Thyroid gland (tissue), 4 donors: ENCODE data around the gene ABHD2. TPM values are rescaled to one million over a fixed set of nuclear protein-coding genes. Genes with fewer than 3 reads are reported as not detected.
A peak's percentile ranks its signal among the peaks of the same experiment; 100 is the strongest.

Experiments used
- DNase-seq, 2 donors: peaks; one replicate each; pipeline ENCODE4 v3.0.0-alpha.2; 2019
- H3K27ac ChIP-seq, 3 donors: fragments of 200-600 bp; sonication (generic); 1 replicate in 2 of 3; 2 replicates in 1 of 3; pipeline ENCODE4 v1.5.1; 2016 to 2019; ENCODE audit warnings: mild to moderate bottlenecking in 1 of 3, moderate library complexity in 1 of 3
- H3K27me3 ChIP-seq: fragments of 200-600 bp; sonication (generic); one replicate; pipeline ENCODE4 v1.5.1; 2019
- H3K36me3 ChIP-seq, 2 donors: fragments of 200-600 bp; sonication (generic); one replicate each; pipeline ENCODE4 v1.5.1; 2016 to 2019
- H3K4me1 ChIP-seq, 2 donors: fragments of 200-600 bp; sonication (generic); one replicate each; pipeline ENCODE4 v1.5.1; 2017 to 2019
- H3K4me3 ChIP-seq, 3 donors: fragments of 200-600 bp; sonication (generic); replicated peaks in 1 of 3; 1 replicate in 2 of 3; 2 replicates in 1 of 3; pipeline ENCODE4 v1.5.1; 2016; ENCODE audit warnings: mild to moderate bottlenecking in 1 of 3
- H3K9me3 ChIP-seq: fragments of 200-600 bp; sonication (generic); one replicate; pipeline ENCODE4 v1.5.1; 2017
- POLR2A ChIP-seq, 2 donors: fragments of 450-650 bp; IDR thresholded peaks; one replicate each; pipeline ENCODE4 v1.6.1; 2017; ENCODE audit warnings: antibody characterized with exemption in 2 of 2, mild to moderate bottlenecking in 2 of 2, moderate library complexity in 1 of 2
- WGBS, 2 donors: methylation state at CpG; one replicate each; pipeline ENCODE4 v1.1.5; 2017; 5-methylcytosine and 5-hydroxymethylcytosine counted together
- intact Hi-C: fragments of 100-400 bp; cut with DNase I; formaldehyde crosslinking; loops from one replicate; pipeline ENCODE4 v1.15.1; 2023
- total RNA-seq, 4 donors: library from RNA; depleted of rRNA; stranded (reverse); fragments of >200 nt; gene quantifications; one replicate each; pipeline ENCODE4 v1.2.3, GENCODE V29; 2016
- TF ChIP-seq, protein P1 (sequence below), 6 experiments: fragments of 200-600 bp in 3 of 6; fragments of 450-650 bp in 3 of 6; sonication (generic) in 3 of 6; IDR thresholded peaks; one replicate each; pipeline ENCODE4 v1.5.1; 2016 to 2019; ENCODE audit warnings: antibody characterized with exemption in 6 of 6, mild to moderate bottlenecking in 2 of 6, inconsistent platforms in 1 of 6, moderate library complexity in 1 of 6

ABHD2 gene
- total RNA-seq, 4 donors from 2014 or later = 52.0 to 74.4 (median 66.2) TPM

DNA sequence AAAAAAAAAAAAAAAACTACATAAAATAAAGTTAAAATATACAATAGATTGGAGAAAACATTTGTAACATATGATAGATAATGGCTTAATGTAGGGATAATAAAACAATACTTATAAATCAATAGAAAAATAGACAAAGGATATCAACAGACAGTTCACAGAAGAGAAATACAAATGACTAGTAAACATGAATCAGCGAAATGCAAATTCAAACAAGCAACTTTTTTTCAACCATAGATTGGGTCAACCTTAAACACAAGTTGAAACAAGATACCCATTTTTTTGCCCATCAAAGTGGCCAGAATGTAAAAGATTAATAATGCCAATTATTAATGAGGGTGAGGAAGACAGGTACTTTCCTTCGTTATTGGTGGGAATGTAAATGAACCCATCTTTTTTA lies 59.9 kb downstream of the ABHD2 start:
- H3K4me3 ChIP-seq = no peak overlapping the region
- no peak for DNase-seq
- 67 to 68% methylated on average over 2 of the region's 2 CpGs for WGBS, 2 donors
- H3K27ac ChIP-seq = no peak overlapping the region
- no peaks in the 10 kb centered on the region for H3K27me3 ChIP-seq
- TF ChIP-seq, protein P1, sequence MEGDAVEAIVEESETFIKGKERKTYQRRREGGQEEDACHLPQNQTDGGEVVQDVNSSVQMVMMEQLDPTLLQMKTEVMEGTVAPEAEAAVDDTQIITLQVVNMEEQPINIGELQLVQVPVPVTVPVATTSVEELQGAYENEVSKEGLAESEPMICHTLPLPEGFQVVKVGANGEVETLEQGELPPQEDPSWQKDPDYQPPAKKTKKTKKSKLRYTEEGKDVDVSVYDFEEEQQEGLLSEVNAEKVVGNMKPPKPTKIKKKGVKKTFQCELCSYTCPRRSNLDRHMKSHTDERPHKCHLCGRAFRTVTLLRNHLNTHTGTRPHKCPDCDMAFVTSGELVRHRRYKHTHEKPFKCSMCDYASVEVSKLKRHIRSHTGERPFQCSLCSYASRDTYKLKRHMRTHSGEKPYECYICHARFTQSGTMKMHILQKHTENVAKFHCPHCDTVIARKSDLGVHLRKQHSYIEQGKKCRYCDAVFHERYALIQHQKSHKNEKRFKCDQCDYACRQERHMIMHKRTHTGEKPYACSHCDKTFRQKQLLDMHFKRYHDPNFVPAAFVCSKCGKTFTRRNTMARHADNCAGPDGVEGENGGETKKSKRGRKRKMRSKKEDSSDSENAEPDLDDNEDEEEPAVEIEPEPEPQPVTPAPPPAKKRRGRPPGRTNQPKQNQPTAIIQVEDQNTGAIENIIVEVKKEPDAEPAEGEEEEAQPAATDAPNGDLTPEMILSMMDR (IDR thresholded peaks at IDR 0.05) = no peak
- no peak for TF ChIP-seq POLR2A (IDR thresholded peaks at IDR 0.05)
- no peaks in the 10 kb centered on the region for H3K36me3 ChIP-seq
- H3K4me1 ChIP-seq = peaks cover 3 to 24% of the 10 kb centered on the region in 2 donors
- no peaks in the 10 kb centered on the region for H3K9me3 ChIP-seq
- intact Hi-C loops = no loop called here

DNA sequence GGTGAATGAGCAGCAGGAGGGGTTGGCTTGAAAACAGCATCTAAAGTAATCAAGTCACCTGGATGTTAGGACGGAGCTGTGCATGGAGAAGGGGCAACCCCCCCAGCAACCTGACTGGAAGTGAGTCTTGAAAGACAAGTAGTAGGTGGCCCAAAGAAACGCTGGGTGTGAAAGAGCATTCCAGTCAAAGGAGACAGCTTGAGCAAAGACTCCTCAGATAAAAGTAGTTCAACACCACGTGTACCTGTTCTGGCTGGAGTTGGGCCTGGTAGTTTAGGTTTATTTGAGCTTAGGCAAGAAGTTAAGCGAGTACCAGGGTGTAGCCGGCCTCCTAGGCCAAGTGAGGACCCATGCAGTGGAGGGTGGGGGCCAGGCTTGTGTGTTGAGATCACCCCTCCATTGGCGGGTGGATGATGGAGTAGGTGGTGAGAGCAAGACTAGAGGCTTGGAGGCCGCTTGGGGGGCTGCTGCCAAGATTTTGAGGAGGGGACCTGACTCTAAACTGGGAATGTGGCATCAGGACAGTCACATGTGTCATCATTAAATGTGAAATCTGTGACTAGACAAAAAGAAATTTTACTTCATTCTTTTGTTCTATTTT lies 61.3 kb downstream of the ABHD2 start:
- no peaks in the 10 kb centered on the region for H3K27me3 ChIP-seq
- peaks cover 3 to 17% of the 10 kb centered on the region in 2 donors for H3K4me1 ChIP-seq
- no peaks in the 10 kb centered on the region for H3K9me3 ChIP-seq
- peak; percentile 19 to 24 for DNase-seq
- intact Hi-C loops = no loop called here
- no peak for TF ChIP-seq POLR2A (IDR thresholded peaks at IDR 0.05)
- TF ChIP-seq, protein P1 (IDR thresholded peaks at IDR 0.05) = no peak
- no peak overlapping the region for H3K27ac ChIP-seq
- 78 to 83% methylated on average over 7 of the region's 7 CpGs for WGBS, 2 donors
- no peak overlapping the region for H3K4me3 ChIP-seq
- no peaks in the 10 kb centered on the region for H3K36me3 ChIP-seq

- 91 to 95% methylated on average over 3 of the region's 3 CpGs for WGBS, 2 donors
- H3K4me1 ChIP-seq = peaks cover 3 to 17% of the 10 kb centered on the region in 2 donors
These were observed 62.0 kb downstream of the ABHD2 start for GRCh38 chr15:89150287-89150686.

GRCh38 chr15:89150762-89151664 lies 62.8 kb downstream of the ABHD2 start:
- TF ChIP-seq, protein P1 (IDR thresholded peaks at IDR 0.05) = no peak
- TF ChIP-seq POLR2A (IDR thresholded peaks at IDR 0.05) = no peak
- intact Hi-C loops = no loop called here
- H3K27ac ChIP-seq = peak overlapping the region in 1 of 3 donors; percentile 20
- no peaks in the 10 kb centered on the region for H3K9me3 ChIP-seq
- no peaks in the 10 kb centered on the region for H3K27me3 ChIP-seq
- 56 to 60% methylated on average over 12 of the region's 12 CpGs for WGBS, 2 donors
- H3K36me3 ChIP-seq = no peaks in the 10 kb centered on the region
- H3K4me3 ChIP-seq = no peak overlapping the region
- peak; percentile 40 to 43 for DNase-seq
- H3K4me1 ChIP-seq = peaks cover 3 to 17% of the 10 kb centered on the region in 2 donors

More at GRCh38 chr15:89150287-89150686, 62.0 kb downstream of the ABHD2 start:
- no peak overlapping the region for H3K27ac ChIP-seq
- no peaks in the 10 kb centered on the region for H3K36me3 ChIP-seq
- H3K27me3 ChIP-seq = no peaks in the 10 kb centered on the region
- TF ChIP-seq POLR2A (IDR thresholded peaks at IDR 0.05) = no peak
- TF ChIP-seq, protein P1 (IDR thresholded peaks at IDR 0.05) = no peak
- intact Hi-C loops = no loop called here
- no peak overlapping the region for H3K4me3 ChIP-seq
- no peak for DNase-seq
- no peaks in the 10 kb centered on the region for H3K9me3 ChIP-seq

DNA sequence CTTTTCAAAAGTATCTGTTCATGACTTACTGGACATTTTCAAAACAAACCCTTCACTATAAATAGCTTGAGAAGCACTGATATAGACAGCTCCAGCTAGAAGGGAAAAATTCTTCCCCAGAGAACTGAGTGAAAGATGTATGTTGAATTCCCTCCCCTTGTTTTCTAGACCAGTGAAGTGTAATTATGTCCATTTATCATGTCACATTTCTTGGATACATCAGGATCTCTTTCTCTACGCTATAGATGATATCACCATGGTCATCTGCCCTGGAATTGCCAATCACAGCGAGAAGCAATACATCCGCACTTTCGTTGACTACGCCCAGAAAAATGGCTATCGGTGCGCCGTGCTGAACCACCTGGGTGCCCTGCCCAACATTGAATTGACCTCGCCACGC lies 66.9 kb downstream of the ABHD2 start:
- no peak for DNase-seq
- Histone ChIP-seq H3K36me3 (peaks cover 0 to 8% of the 10 kb centered on the region in 2 donors), H3K27ac (no peak overlapping the region), H3K9me3 (peaks cover 5% of the 10 kb centered on the region), H3K27me3 (no peaks in the 10 kb centered on the region), H3K4me3 (no peak overlapping the region), H3K4me1 (peaks cover 3 to 17% of the 10 kb centered on the region in 2 donors)
- intact Hi-C loops = no loop called here
- WGBS, 2 donors = 98% methylated on average over 10 of the region's 10 CpGs
- no peak for TF ChIP-seq POLR2A (IDR thresholded peaks at IDR 0.05)
- TF ChIP-seq, protein P1 (IDR thresholded peaks at IDR 0.05) = no peak
